ENCODE data around the gene PRDX6. TPM values are rescaled to one million over a fixed set of nuclear protein-coding genes. Genes with fewer than 3 reads are reported as not detected.
"Not testable (repeated sequence)": the region's sequence is repeated elsewhere in the genome, so short reads cannot be mapped to it uniquely, and the experiment has no call there.

The PRDX6 gene
- total and polyA plus RNA-seq, 2 of the 4 experiments (the other 2 are of a cell fraction), result 373 to 426 TPM

DNA sequence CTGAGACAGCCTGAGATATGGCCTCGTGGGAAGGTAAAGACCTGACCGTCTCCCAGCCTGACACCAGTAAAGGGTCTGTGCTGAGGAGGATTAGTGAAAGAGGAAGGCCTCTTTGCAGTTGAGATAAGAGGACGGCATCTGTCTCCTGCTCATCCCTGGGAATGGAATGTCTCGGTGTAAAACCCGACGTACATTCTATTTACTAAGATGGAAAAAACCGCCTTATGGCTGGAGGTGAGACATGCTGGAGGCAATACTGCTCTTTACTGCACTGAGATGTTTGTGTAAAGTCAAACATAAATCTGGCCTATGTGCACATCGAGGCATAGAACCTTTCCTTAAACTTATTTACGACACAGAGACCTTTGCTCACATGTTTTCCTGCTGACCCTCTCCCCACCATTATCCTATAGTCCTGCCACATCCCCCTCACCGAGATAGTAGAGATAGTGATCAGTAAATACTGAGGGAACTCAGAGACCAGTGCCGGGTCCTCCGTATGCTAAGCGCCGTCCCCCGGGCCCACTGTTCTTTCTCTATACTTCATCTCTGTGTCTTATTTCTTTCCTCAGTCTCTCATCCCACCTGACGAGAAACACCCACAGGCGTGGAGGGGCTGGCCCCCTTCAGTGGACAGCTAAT is 2.2 kb upstream of the PRDX6 start:
- peak overlapping the region; percentile 76 for H3K4ac ChIP-seq (ENCODE audit: low read depth, low read length)
- H3K9ac ChIP-seq (ENCODE audit: low read depth, low read length), result peak overlapping the region; percentile 56; the same call in 1 of the 2 replicates
- peaks cover 18% of the 10 kb centered on the region; the same call in 1 of the 2 replicates for H4K20me1 ChIP-seq (ENCODE audit: insufficient read depth, low read length)
- peak overlapping the region in 1 of 2 experiments; percentile 58; a peak in 2 of 4 replicates for H4K8ac ChIP-seq (ENCODE audit: low read depth in 2 of 2, low read length in 2 of 2)
- H2AFZ ChIP-seq (replicated peaks; ENCODE audit: low read length, poor library complexity); H3K9me1 ChIP-seq (ENCODE audit: insufficient read depth, low read length); POLR2A ChIA-PET (ENCODE audit: unreplicated experiment); H3K9me3 ChIP-seq (ENCODE audit: control insufficient read depth, insufficient read depth, low read length); H3K56ac ChIP-seq (ENCODE audit: extremely low read depth, insufficient read depth, low read length); DNase-seq; H2BK15ac ChIP-seq (ENCODE audit: low read depth, low read length); BruUV-seq (replicated peaks); H3K36me3 ChIP-seq (ENCODE audit: control insufficient read depth, insufficient read depth, low read length); in situ Hi-C loops (cut with MboI; ENCODE audit: low sequenced_read_pairs); H3K27me3 ChIP-seq (ENCODE audit: control insufficient read depth, insufficient read depth, low read length); ATAC-seq (ENCODE audit: low read depth); CTCF ChIA-PET; H2AK9ac ChIP-seq (replicated peaks; ENCODE audit: low read depth, low read length, poor library complexity); dilution Hi-C loops (cut with HindIII; ENCODE audit: low sequenced_read_pairs, unreplicated experiment); H2AK5ac ChIP-seq (ENCODE audit: low read depth, low read length); H4K5ac ChIP-seq (ENCODE audit: low read depth, low read length): not testable (repeated sequence)
- H3K4me1 ChIP-seq (ENCODE audit: control insufficient read depth, insufficient read depth, low read length), result peaks cover 16% of the 10 kb centered on the region
- peak overlapping the region; percentile 58; the same call in 1 of the 2 replicates for H3K14ac ChIP-seq (replicated peaks; ENCODE audit: low read depth, low read length)
- H3K4me2 ChIP-seq (ENCODE audit: low read depth, low read length), result peak overlapping the region; percentile 78
- H2BK20ac ChIP-seq (ENCODE audit: low read depth, low read length), result peak overlapping the region; percentile 32; the same call in 1 of the 2 replicates
- no CpG with 5 or more reads among the region's 17 CpGs for WGBS, 2 experiments (ENCODE audit: extremely low coverage in 2 of 2, insufficient read length in 1 of 2)
- 0 out of 2 replicates have a peak overlapping the region, but pooled peaks have one; percentile 27 for H3K4me3 ChIP-seq (ENCODE audit: insufficient read depth, low read depth, low read length)
- H2BK120ac ChIP-seq (ENCODE audit: low read depth, low read length), result peak overlapping the region; percentile 16; the same call in 1 of the 2 replicates
- peak overlapping the region; percentile 58; the same call in 1 of the 2 replicates for H3K23ac ChIP-seq (ENCODE audit: low read depth, low read length)
- peak overlapping the region; percentile 51 for H3K18ac ChIP-seq (ENCODE audit: low read depth, low read length)
- intact Hi-C loops (cut with micrococcal nuclease), result loop anchor here (5.0 kb wide), 1 partner anchor 543 kb away; no protein-coding TSS in a partner anchor
- H2BK5ac ChIP-seq (ENCODE audit: low read depth, low read length, poor library complexity, severe bottlenecking), result peak overlapping the region; percentile 91
- H3K79me1 ChIP-seq (ENCODE audit: low read depth in 1 of 2, low read length in 2 of 2), result peaks cover 10 to 66% of the 10 kb centered on the region in 2 experiments; a peak in 3 of 4 replicates
- peak overlapping the region; percentile 24; the same call in 1 of the 2 replicates for H4K91ac ChIP-seq (ENCODE audit: insufficient read depth, low read depth, low read length)
- peak overlapping the region; percentile 60; the same call in 1 of the 2 replicates for H3K27ac ChIP-seq (ENCODE audit: insufficient read depth, low read length)

Measured in IMR-90 (cell line).